OCI-LY3 (cell line): ENCODE data around the gene CYP4F12.

Experiments
- H2AFZ ChIP-seq: fragments of 200-600, 300-600 bp; shearing (Covaris generic); 2 replicates; pipeline ENCODE4 v1.6.0; 2014; ENCODE audit warnings: antibody characterized with exemption, low read depth, low read length
- H3K27ac ChIP-seq: fragments of 200-600, 300-600 bp; sonication (generic); 2 replicates; pipeline ENCODE4 v1.5.1; 2014; ENCODE audit warnings: mild to moderate bottlenecking, low read length, moderate library complexity, mixed read lengths
- H3K27me3 ChIP-seq: fragments of 200-600, 300-600 bp; sonication (generic); 2 replicates; pipeline ENCODE4 v1.6.1; 2014; ENCODE audit warnings: low read depth, low read length, mixed read lengths
- H3K36me3 ChIP-seq: fragments of 200-600, 300-600 bp; sonication (generic); replicated peaks from 2 replicates; pipeline ENCODE3; 2014; ENCODE audit warnings: low read depth, low read length, mixed read lengths
- H3K4me1 ChIP-seq: fragments of 300-600, 200-600 bp; sonication (generic); 2 replicates; pipeline ENCODE4 v1.6.1; 2014; ENCODE audit warnings: low read length, mixed read lengths
- H3K4me2 ChIP-seq: fragments of 200-600, 300-600 bp; sonication (generic); 2 replicates; pipeline ENCODE4 v1.6.1; 2014; ENCODE audit warnings: low read length, mixed read lengths
- H3K4me3 ChIP-seq: fragments of 300-600, 200-600 bp; sonication (generic); 2 replicates; pipeline ENCODE4 v1.5.1; 2014; ENCODE audit warnings: antibody characterized with exemption, mild to moderate bottlenecking, low read length, moderate library complexity
- H3K79me2 ChIP-seq: fragments of 300-600, 200-600 bp; shearing (Covaris generic); 2 replicates; pipeline ENCODE4 v1.6.1; 2014; ENCODE audit warnings: mild to moderate bottlenecking, low read length, mixed read lengths
- H3K9ac ChIP-seq: fragments of 300-600, 200-600 bp; shearing (Covaris generic); 2 replicates; pipeline ENCODE4 v1.6.0; 2014; ENCODE audit warnings: mild to moderate bottlenecking, low read length, moderate library complexity
- H3K9me3 ChIP-seq: fragments of 200-600, 300-600 bp; shearing (Covaris generic); 2 replicates; pipeline ENCODE4 v1.6.1; 2014; ENCODE audit warnings: low read length, mixed read lengths; ENCODE audit not compliant: insufficient read depth
- H4K20me1 ChIP-seq: fragments of 200-600, 300-600 bp; sonication (generic); 2 replicates; pipeline ENCODE4 v1.6.1; 2016; ENCODE audit warnings: low read length, mixed read lengths; ENCODE audit not compliant: insufficient read depth
- CTCF ChIP-seq: fragments of 200-600, 300-600 bp; sonication (generic); IDR thresholded peaks from 2 replicates; pipeline ENCODE4 v1.5.1; 2014; ENCODE audit warnings: antibody characterized with exemption, low read length, low read depth
- EZH2phosphoT487 ChIP-seq: fragments of 200-600 bp; shearing (Covaris generic); IDR thresholded peaks from 2 replicates; pipeline ENCODE4 v1.6.1; 2018; ENCODE audit warnings: antibody characterized with exemption, mixed run types, low read depth

The CYP4F12 gene

GRCh38 chr19:15641901-15642491 lies 30.9 kb upstream of the CYP4F12 start:
- Histone ChIP-seq H4K20me1 (no peaks in the 10 kb centered on the region), H3K79me2 (no peaks in the 10 kb centered on the region)

DNA sequence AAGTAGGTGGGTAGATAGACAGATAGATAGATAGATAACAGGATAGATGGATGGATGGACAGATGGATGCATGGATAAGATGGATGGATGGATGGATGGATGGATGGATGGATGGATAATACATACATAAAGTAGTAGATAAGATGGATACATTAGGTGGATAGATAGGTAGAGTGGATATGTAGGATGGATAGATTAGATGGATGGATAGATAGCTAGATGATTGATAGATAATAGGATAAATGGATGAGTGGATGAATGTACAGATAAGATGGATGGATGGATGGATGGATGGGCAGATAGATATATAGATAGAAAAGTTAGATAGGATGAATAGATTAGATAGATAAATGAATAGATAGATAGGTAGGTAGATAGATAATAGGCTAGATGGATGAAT lies 30.1 kb upstream of the CYP4F12 start:
- Histone ChIP-seq H3K4me2 (no peak overlapping the region), H3K9me3 (no peaks in the 10 kb centered on the region), H4K20me1 (no peaks in the 10 kb centered on the region)

More at GRCh38 chr19:15641901-15642491, 30.9 kb upstream of the CYP4F12 start:
- Histone ChIP-seq H3K9me3 (no peaks in the 10 kb centered on the region), H3K4me3 (no peak overlapping the region), H2AFZ (no peak overlapping the region), H3K36me3 (no peaks in the 10 kb centered on the region), H3K4me2 (no peak overlapping the region), H3K27ac (no peak overlapping the region), H3K4me1 (no peaks in the 10 kb centered on the region), H3K27me3 (peaks cover 4% of the 10 kb centered on the region; the same call in 1 of the 2 replicates), H3K9ac (no peak overlapping the region)
- TF ChIP-seq EZH2phosphoT487 (no peak), CTCF (no peak)

DNA sequence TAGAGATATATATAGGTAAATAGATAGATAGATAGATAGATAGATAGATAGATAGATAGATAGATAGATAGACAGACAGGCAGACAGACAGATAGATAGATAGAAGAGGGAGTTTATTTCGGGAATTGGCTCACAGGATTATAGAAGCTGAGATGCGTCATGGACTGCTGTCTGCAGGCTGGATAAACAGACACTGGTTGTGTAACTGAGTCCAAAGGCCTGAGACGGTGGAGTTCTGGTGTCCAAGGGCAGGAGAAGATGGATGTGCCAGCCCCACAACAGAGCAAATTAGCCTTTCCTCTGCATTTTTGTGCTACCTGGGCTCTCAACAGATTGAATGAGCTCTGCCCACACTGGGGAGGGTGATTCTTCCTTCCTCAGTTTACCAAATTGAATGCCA lies 29.5 kb upstream of the CYP4F12 start:
- H3K4me3 ChIP-seq, result no peak overlapping the region
- no peak overlapping the region for H3K27ac ChIP-seq
- TF ChIP-seq CTCF, result no peak
- H3K27me3 ChIP-seq, result peaks cover 9% of the 10 kb centered on the region
- H2AFZ ChIP-seq, result no peak overlapping the region
- H3K9me3 ChIP-seq, result no peaks in the 10 kb centered on the region
- H3K4me2 ChIP-seq, result no peak overlapping the region
- H4K20me1 ChIP-seq, result no peaks in the 10 kb centered on the region
- no peak overlapping the region for H3K9ac ChIP-seq
- no peaks in the 10 kb centered on the region for H3K36me3 ChIP-seq
- H3K4me1 ChIP-seq, result no peaks in the 10 kb centered on the region
- H3K79me2 ChIP-seq, result no peaks in the 10 kb centered on the region

More for the DNA sequence above, 30.1 kb upstream of the CYP4F12 start:
- H3K27ac ChIP-seq, result no peak overlapping the region
- H3K79me2 ChIP-seq, result no peaks in the 10 kb centered on the region
- TF ChIP-seq CTCF, result no peak
- no peak for TF ChIP-seq EZH2phosphoT487
- no peak overlapping the region for H3K9ac ChIP-seq
- H2AFZ ChIP-seq, result no peak overlapping the region
- H3K4me3 ChIP-seq, result no peak overlapping the region
- H3K36me3 ChIP-seq, result no peaks in the 10 kb centered on the region
- H3K27me3 ChIP-seq, result peaks cover 7% of the 10 kb centered on the region
- no peaks in the 10 kb centered on the region for H3K4me1 ChIP-seq

DNA sequence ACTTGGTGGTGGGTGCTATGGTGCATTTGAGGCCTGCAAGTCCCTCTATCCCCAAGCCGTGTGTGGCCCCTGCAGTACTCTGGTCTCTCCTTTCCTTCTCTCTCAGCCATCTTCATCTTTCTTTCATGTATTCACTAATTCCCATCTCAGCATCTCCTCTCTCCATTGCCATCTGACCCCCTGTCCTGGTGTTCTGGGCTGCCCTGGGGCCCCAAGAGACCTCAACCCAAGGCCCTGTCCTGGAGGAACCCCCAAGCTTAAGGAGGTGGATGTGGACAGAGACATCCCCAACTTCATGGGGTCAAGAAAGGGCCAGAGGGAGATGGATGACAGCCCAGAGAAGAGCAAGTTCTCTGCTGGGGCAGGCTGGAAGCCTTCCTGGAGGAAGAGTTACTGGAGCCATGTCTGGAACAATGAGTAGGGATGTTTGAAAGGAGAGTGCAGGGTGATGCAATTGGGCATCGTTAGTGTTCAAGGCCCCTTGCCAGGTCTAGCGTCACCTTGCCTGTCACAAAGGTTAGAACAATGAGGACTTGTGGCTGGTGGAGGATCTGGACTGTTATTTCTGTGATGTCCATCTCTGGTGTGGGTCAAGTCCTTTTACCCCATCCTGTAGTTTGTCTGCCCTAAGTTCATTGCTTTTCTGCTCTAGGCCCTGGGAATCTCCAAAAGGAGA lies 28.7 kb upstream of the CYP4F12 start:
- no peak overlapping the region for H3K9ac ChIP-seq
- H3K79me2 ChIP-seq, result no peaks in the 10 kb centered on the region
- no peaks in the 10 kb centered on the region for H4K20me1 ChIP-seq
- no peak overlapping the region for H2AFZ ChIP-seq
- H3K4me1 ChIP-seq, result no peaks in the 10 kb centered on the region
- no peak overlapping the region for H3K4me2 ChIP-seq
- H3K36me3 ChIP-seq, result no peaks in the 10 kb centered on the region
- H3K27me3 ChIP-seq, result peaks cover 9% of the 10 kb centered on the region
- TF ChIP-seq EZH2phosphoT487, result no peak
- no peak for TF ChIP-seq CTCF
- H3K9me3 ChIP-seq, result no peaks in the 10 kb centered on the region
- H3K4me3 ChIP-seq, result no peak overlapping the region
- no peak overlapping the region for H3K27ac ChIP-seq
